H1 (cell line): ENCODE results near the gene NFYB. TPM values are rescaled to one million over a fixed set of nuclear protein-coding genes. Genes with fewer than 3 reads are reported as not detected.

ENCODE experiments used
- CTCF ChIA-PET: fragments of 300-600 bp; sonication (Branson Sonifier 250); formaldehyde crosslinking; loops from one replicate; lab custom pipeline; 2021; ENCODE audit not compliant: partially characterized antibody; lab: Charles Lee
- POLR2A ChIA-PET: fragments of 300-600 bp; sonication (Branson Sonifier 250); formaldehyde crosslinking; loops from one replicate; lab custom pipeline; 2021; ENCODE audit warnings: inconsistent platforms; ENCODE audit not compliant: partially characterized antibody; lab: Charles Lee
- DNase-seq, 2 experiments: peaks; one replicate each; pipeline versions ENCODE4 v3.0.0 to v3.0.0-alpha.2; 2010 to 2022; ENCODE audit warnings: low spot score in 2 of 2, low read depth in 1 of 2, mixed read lengths in 1 of 2
- FAIRE-seq: peaks from 2 replicates; lab custom pipeline; 2011; peaks lifted over from hg19 to GRCh38; lab: Jason Lieb, UNC
- H2AFZ ChIP-seq: 2 replicates; pipeline ENCODE4 v1.8.1; 2012; ENCODE audit warnings: low read length, inconsistent platforms
- H2AK5ac ChIP-seq: 2 replicates; pipeline ENCODE4 v1.6.1; 2013; ENCODE audit warnings: low read depth, low read length
- H2BK120ac ChIP-seq: replicated peaks from 2 replicates; pipeline ENCODE3; 2013; ENCODE audit warnings: low read depth, low read length, inconsistent platforms
- H2BK12ac ChIP-seq: 2 replicates; pipeline ENCODE4 v1.6.1; 2013; ENCODE audit warnings: low read depth, low read length
- H2BK15ac ChIP-seq: 2 replicates; pipeline ENCODE4 v1.6.1; 2013; ENCODE audit warnings: low read length
- H2BK20ac ChIP-seq: 2 replicates; pipeline ENCODE4 v1.6.1; 2013; ENCODE audit warnings: low read length
- H2BK5ac ChIP-seq: 2 replicates; pipeline ENCODE4 v1.6.1; 2013; ENCODE audit warnings: low read depth, low read length
- H3K14ac ChIP-seq: 2 replicates; pipeline ENCODE4 v1.6.1; 2013; ENCODE audit warnings: inconsistent platforms; ENCODE audit not compliant: insufficient read length
- H3K18ac ChIP-seq: 2 replicates; pipeline ENCODE4 v1.6.1; 2013; ENCODE audit warnings: low read length; ENCODE audit errors: extremely low read depth
- H3K23ac ChIP-seq: 2 replicates; pipeline ENCODE4 v1.6.1; 2013; ENCODE audit warnings: inconsistent platforms; ENCODE audit not compliant: insufficient read length
- H3K23me2 ChIP-seq: 2 replicates; pipeline ENCODE4 v1.6.1; 2013; ENCODE audit warnings: low read depth, low read length
- H3K27ac ChIP-seq: 2 replicates; pipeline ENCODE4 v1.6.1; 2011; ENCODE audit warnings: low read depth, low read length, inconsistent platforms
- H3K27me3 ChIP-seq, 4 experiments: replicated peaks in 1 of 4; 1 replicate in 1 of 4; 2 replicates in 3 of 4; pipeline versions ENCODE4 v1.6.1 to v1.8.1; 2011 to 2013; ENCODE audit warnings: low read length in 3 of 4, mild to moderate bottlenecking in 3 of 4, inconsistent platforms in 2 of 4, mixed read lengths in 2 of 4, moderate library complexity in 1 of 4; ENCODE audit not compliant: control insufficient read depth in 3 of 4, insufficient read depth in 3 of 4; ENCODE audit errors: extremely low read depth in 1 of 4
- H3K36me3 ChIP-seq, 4 experiments: 2 replicates each; pipeline versions ENCODE4 v1.6.1 to v1.8.1; 2011 to 2013; ENCODE audit warnings: mild to moderate bottlenecking in 4 of 4, low read length in 3 of 4, moderate library complexity in 2 of 4, control low read depth in 1 of 4, inconsistent platforms in 1 of 4; ENCODE audit not compliant: insufficient read depth in 4 of 4, control insufficient read depth in 2 of 4
- H3K4ac ChIP-seq: replicated peaks from 2 replicates; pipeline ENCODE3; 2013; ENCODE audit warnings: low read length, low read depth, mixed read lengths, inconsistent platforms; ENCODE audit not compliant: insufficient read length
- H3K4me1 ChIP-seq, 4 experiments: replicated peaks in 1 of 4; 1 replicate in 1 of 4; 2 replicates in 3 of 4; pipeline versions ENCODE4 v1.6.1 to v1.8.1; 2011 to 2013; ENCODE audit warnings: low read length in 3 of 4, inconsistent platforms in 2 of 4, mixed read lengths in 1 of 4; ENCODE audit not compliant: insufficient read depth in 4 of 4, control insufficient read depth in 3 of 4
- H3K4me2 ChIP-seq, 2 experiments: 2 replicates each; pipeline versions ENCODE4 v1.6.1 to v1.8.1; 2011 to 2013; ENCODE audit warnings: low read depth in 2 of 2, low read length in 2 of 2, control low read depth in 1 of 2, inconsistent platforms in 1 of 2, mild to moderate bottlenecking in 1 of 2; ENCODE audit not compliant: insufficient read depth in 1 of 2
- H3K4me3 ChIP-seq, 4 experiments: fragments of 200-600, 300-600 bp in 1 of 4; sonication (generic), shearing (Covaris generic), sonication (Bioruptor Twin) in 1 of 4; 2 replicates each; pipeline versions ENCODE4 v1.5.1 to v1.8.1; 2011 to 2016; ENCODE audit warnings: low read length in 4 of 4, low read depth in 3 of 4, control low read depth in 2 of 4, inconsistent platforms in 2 of 4, mild to moderate bottlenecking in 2 of 4, mixed read lengths in 1 of 4, moderate library complexity in 1 of 4; ENCODE audit not compliant: insufficient read depth in 2 of 4; ENCODE audit errors: extremely low read depth in 1 of 4
- H3K56ac ChIP-seq: replicated peaks from 2 replicates; pipeline ENCODE3; 2013; ENCODE audit warnings: low read depth, mild to moderate bottlenecking, mixed read lengths, low read length, inconsistent platforms; ENCODE audit not compliant: insufficient read length
- H3K79me1 ChIP-seq: 2 replicates; pipeline ENCODE4 v1.6.1; 2013; ENCODE audit warnings: low read depth, low read length, control low read depth
- H3K79me2 ChIP-seq, 2 experiments: 2 replicates each; pipeline versions ENCODE4 v1.6.1 to v1.8.1; 2012 to 2013; ENCODE audit warnings: low read length in 2 of 2, mild to moderate bottlenecking in 2 of 2, inconsistent platforms in 1 of 2; ENCODE audit not compliant: insufficient read depth in 2 of 2, control insufficient read depth in 1 of 2
- H3K9ac ChIP-seq, 4 experiments: replicated peaks in 1 of 4; 1 replicate in 1 of 4; 2 replicates in 3 of 4; pipeline versions ENCODE4 v1.6.1 to v1.8.1; 2011 to 2013; ENCODE audit warnings: low read depth in 3 of 4, low read length in 3 of 4, control low read depth in 2 of 4, mild to moderate bottlenecking in 2 of 4, moderate library complexity in 2 of 4, inconsistent platforms in 1 of 4; ENCODE audit errors: extremely low read depth in 1 of 4
- H3K9me3 ChIP-seq, 2 experiments: 2 replicates each; pipeline versions ENCODE4 v1.6.1 to v1.8.1; 2012 to 2013; ENCODE audit warnings: mild to moderate bottlenecking in 2 of 2, moderate library complexity in 2 of 2, control low read depth in 1 of 2, inconsistent platforms in 1 of 2, low read depth in 1 of 2, low read length in 1 of 2, mixed read lengths in 1 of 2; ENCODE audit not compliant: insufficient read depth in 2 of 2
- H4K20me1 ChIP-seq, 2 experiments: replicated peaks in 1 of 2; 2 replicates each; pipeline versions ENCODE3 to v1.8.1; 2011 to 2013; ENCODE audit warnings: inconsistent platforms in 2 of 2, low read length in 2 of 2, mild to moderate bottlenecking in 1 of 2; ENCODE audit not compliant: insufficient read depth in 2 of 2, control insufficient read depth in 1 of 2
- H4K5ac ChIP-seq: 2 replicates; pipeline ENCODE4 v1.6.1; 2013; ENCODE audit warnings: low read length, low read depth, mixed read lengths, inconsistent platforms; ENCODE audit not compliant: insufficient read length
- H4K8ac ChIP-seq: 2 replicates; pipeline ENCODE4 v1.8.0; 2013; ENCODE audit warnings: mild to moderate bottlenecking, moderate library complexity, low read length, inconsistent platforms; ENCODE audit not compliant: insufficient read depth; ENCODE audit errors: extremely low read depth
- H4K91ac ChIP-seq: replicated peaks from 2 replicates; pipeline ENCODE3; 2013; ENCODE audit warnings: low read length, mixed read lengths, inconsistent platforms; ENCODE audit not compliant: insufficient read length
- CBX5 ChIP-seq: fragments of 300-800, 300-1000 bp; sonication (generic); IDR thresholded peaks from 2 replicates; pipeline ENCODE4 v1.7.1; 2016; ENCODE audit warnings: antibody characterized with exemption, low read length, low read depth
- GABPA ChIP-seq: IDR thresholded peaks from 2 replicates; pipeline ENCODE4 v1.6.1; 2011; ENCODE audit warnings: mild to moderate bottlenecking, low read length, moderate library complexity, borderline replicate concordance; ENCODE audit not compliant: insufficient read depth
- GTF2F1 ChIP-seq: IDR thresholded peaks from 2 replicates; pipeline ENCODE4 v1.6.1; 2012; ENCODE audit warnings: low read depth, low read length, improper control_type of control experiment, borderline replicate concordance
- KDM1A ChIP-seq: fragments of 200-600, 300-600 bp; sonication (generic); IDR thresholded peaks from 2 replicates; pipeline ENCODE4 v1.7.1; 2016; ENCODE audit warnings: mild to moderate bottlenecking, low read length, borderline replicate concordance
- NRF1 ChIP-seq: IDR thresholded peaks from 2 replicates; pipeline ENCODE4 v1.6.1; 2011; ENCODE audit warnings: mild to moderate bottlenecking, low read depth, low read length, improper control_type of control experiment
- POLR2AphosphoS5 ChIP-seq: IDR thresholded peaks from 2 replicates; pipeline ENCODE4 v1.6.1; 2011; ENCODE audit warnings: low read depth, low read length
- SIN3A ChIP-seq, 2 experiments: IDR thresholded peaks in 1 of 2; conservative IDR thresholded peaks in 1 of 2; 2 replicates each; pipeline ENCODE4 v1.6.1; 2011 to 2012; ENCODE audit warnings: low read length in 2 of 2, improper control_type of control experiment in 1 of 2, low read depth in 1 of 2, mild to moderate bottlenecking in 1 of 2
- TAF1 ChIP-seq: IDR thresholded peaks from 2 replicates; pipeline ENCODE4 v1.6.1; 2011; ENCODE audit warnings: mild to moderate bottlenecking, low read depth, low read length
- TEAD4 ChIP-seq: IDR thresholded peaks from 2 replicates; pipeline ENCODE4 v1.6.1; 2012; ENCODE audit warnings: low read depth, low read length, inconsistent platforms, mixed read lengths
- YY1 ChIP-seq: IDR thresholded peaks from 2 replicates; pipeline ENCODE4 v1.6.1; 2011; ENCODE audit warnings: low read depth, mild to moderate bottlenecking, low read length
- WGBS, 2 experiments: shearing (Covaris generic) in 1 of 2; methylation state at CpG; one replicate each; pipeline versions ENCODE4 v1.1.6 to v1.1.7; 2013 to 2015; ENCODE audit warnings: low lambda C conversion rate in 2 of 2, mixed read lengths in 2 of 2, inconsistent platforms in 1 of 2, low coverage in 1 of 2, missing lambda C conversion rate in 1 of 2; ENCODE audit not compliant: insufficient replicate concordance in 2 of 2, insufficient coverage in 1 of 2, insufficient read length in 1 of 2; ENCODE audit errors: extremely low coverage in 1 of 2, missing lambda C conversion rate in 1 of 2; 5-methylcytosine and 5-hydroxymethylcytosine counted together
- polyA plus RNA-seq, 7 experiments: library from polyadenylated mRNA; depleted of rRNA in 3 of 7; stranded (reverse) in 5 of 7; unstranded in 2 of 7; fragments of >200 nt in 5 of 7; fragments of 200-250 nt in 2 of 7; gene quantifications; 1 replicate in 5 of 7; 2 replicates in 1 of 7; 4 replicates in 1 of 7; pipeline versions ENCODE4 v1.2.1 to v1.2.3, GENCODE V29; 2011 to 2013; ENCODE audit warnings: missing spikeins in 2 of 7, mixed read lengths in 2 of 7
- total RNA-seq: library from RNA; stranded (reverse); fragmentation: NEBNext Ultra II Directional; extraction: Animal tissue kit (Norgen Biotek cat#: 25700); gene quantifications from 2 replicates; pipeline ENCODE4 v1.2.1, GENCODE V29; 2021

NFYB gene
- total and polyA plus RNA-seq, 2 of the 8 experiments (the other 6 are each of a cell fraction or from before 2014, with no cell fraction given), result 29.1 to 43.5 TPM

GRCh38 chr12:104163631-104164030 is 25.6 kb upstream of the NFYB start:
- Histone ChIP-seq H3K23ac (no peak overlapping the region), H2AFZ (no peak overlapping the region), H3K27me3 (no peaks in the 10 kb centered on the region), H2BK15ac (no peak overlapping the region), H3K4me2 (no peak overlapping the region), H3K4me3 (no peak overlapping the region), H3K9me3 (no peaks in the 10 kb centered on the region), H4K5ac (no peak overlapping the region)
- FAIRE-seq, result no peak
- TF ChIP-seq SIN3A (conservative IDR thresholded peaks at IDR 0.05 in 1 of 2, IDR thresholded peaks at IDR 0.05 in 1 of 2; ENCODE audit: low read depth in 1 of 2, low read length in 2 of 2), result no peak
- TF ChIP-seq GABPA, result no peak
- TF ChIP-seq TEAD4, result no peak
- TF ChIP-seq NRF1, result no peak
- no peak for TF ChIP-seq CBX5
- no peak for TF ChIP-seq TAF1
- no peak for TF ChIP-seq GTF2F1
- no peak for TF ChIP-seq YY1
- no peak for TF ChIP-seq KDM1A
- no peak for TF ChIP-seq POLR2AphosphoS5
- TF ChIP-seq, all 59 proteins: peak for 0
- H3K27ac ChIP-seq, result no peak overlapping the region
- H3K23me2 ChIP-seq, result no peaks in the 10 kb centered on the region
- WGBS, 2 experiments, result 90% methylated on average over 4 of the region's 4 CpGs; no CpG with 5 or more reads in 1 of the 2 experiments
- H3K14ac ChIP-seq, result no peak overlapping the region
- H2BK5ac ChIP-seq, result no peak overlapping the region
- no peak overlapping the region for H4K8ac ChIP-seq
- H3K79me2 ChIP-seq, result no peaks in the 10 kb centered on the region
- no peak overlapping the region for H2BK20ac ChIP-seq
- no peak overlapping the region for H2AK5ac ChIP-seq
- H4K20me1 ChIP-seq, result no peaks in the 10 kb centered on the region
- ChIA-PET POLR2A (no interaction called here), CTCF (interaction anchor here (0.7 to 1.2 kb wide), 2 partner anchors 38 to 200 kb away, joined by 3 read pairs; no protein-coding TSS in a partner anchor)
- no peaks in the 10 kb centered on the region for H3K79me1 ChIP-seq
- H3K36me3 ChIP-seq, result no peaks in the 10 kb centered on the region
- H3K4me1 ChIP-seq, result no peaks in the 10 kb centered on the region
- H3K4ac ChIP-seq, result no peak overlapping the region
- no peak overlapping the region for H3K18ac ChIP-seq
- no peak overlapping the region for H3K56ac ChIP-seq
- H2BK120ac ChIP-seq, result no peak overlapping the region
- no peak for DNase-seq
- H2BK12ac ChIP-seq, result no peak overlapping the region
- no peak overlapping the region for H4K91ac ChIP-seq
- H3K9ac ChIP-seq, result no peak overlapping the region
